ENCODE measurements around the gene WDR19. TPM values are rescaled to one million over a fixed set of nuclear protein-coding genes. Genes with fewer than 3 reads are reported as not detected.

The WDR19 gene
- total RNA-seq, 1 donor from 2014 or later = 9.4 TPM

Other genes with a start within 250 kb of the WDR19 start
- not detected for gene TMEM156, start 150.1 kb upstream of the WDR19 start, total RNA-seq
- gene KLHL5, start 120.3 kb upstream of the WDR19 start, total RNA-seq = 15.0 TPM
- gene RFC1, start 183.8 kb downstream of the WDR19 start, total RNA-seq = 22.3 TPM
- gene KLB, start 224.4 kb downstream of the WDR19 start, total RNA-seq = 0.05 TPM

Measured in cardiac septum (tissue), 1 donor.